OCI-LY1 (cell line): ENCODE results near the gene H6PD.

Source experiments
- EZH2 ChIP-seq: fragments of 200-600 bp; sonication (generic), shearing (Covaris generic); IDR thresholded peaks from 2 replicates; pipeline ENCODE4 v1.8.0; 2017; ENCODE audit warnings: borderline replicate concordance, mixed run types, mild to moderate bottlenecking, antibody characterized with exemption, low read length, moderate library complexity, mixed read lengths
- TF ChIP-seq, protein P1 (sequence below): fragments of 200-600 bp; sonication (generic), shearing (Covaris generic); IDR thresholded peaks from 2 replicates; pipeline ENCODE4 v1.5.1; 2017; ENCODE audit warnings: mild to moderate bottlenecking, antibody characterized with exemption, low read length, moderate library complexity, mixed read lengths

GRCh38 chr1:9302745-9303524 is 68.4 kb downstream of the H6PD start:
- TF ChIP-seq, protein P1, sequence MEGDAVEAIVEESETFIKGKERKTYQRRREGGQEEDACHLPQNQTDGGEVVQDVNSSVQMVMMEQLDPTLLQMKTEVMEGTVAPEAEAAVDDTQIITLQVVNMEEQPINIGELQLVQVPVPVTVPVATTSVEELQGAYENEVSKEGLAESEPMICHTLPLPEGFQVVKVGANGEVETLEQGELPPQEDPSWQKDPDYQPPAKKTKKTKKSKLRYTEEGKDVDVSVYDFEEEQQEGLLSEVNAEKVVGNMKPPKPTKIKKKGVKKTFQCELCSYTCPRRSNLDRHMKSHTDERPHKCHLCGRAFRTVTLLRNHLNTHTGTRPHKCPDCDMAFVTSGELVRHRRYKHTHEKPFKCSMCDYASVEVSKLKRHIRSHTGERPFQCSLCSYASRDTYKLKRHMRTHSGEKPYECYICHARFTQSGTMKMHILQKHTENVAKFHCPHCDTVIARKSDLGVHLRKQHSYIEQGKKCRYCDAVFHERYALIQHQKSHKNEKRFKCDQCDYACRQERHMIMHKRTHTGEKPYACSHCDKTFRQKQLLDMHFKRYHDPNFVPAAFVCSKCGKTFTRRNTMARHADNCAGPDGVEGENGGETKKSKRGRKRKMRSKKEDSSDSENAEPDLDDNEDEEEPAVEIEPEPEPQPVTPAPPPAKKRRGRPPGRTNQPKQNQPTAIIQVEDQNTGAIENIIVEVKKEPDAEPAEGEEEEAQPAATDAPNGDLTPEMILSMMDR = no peak
- no peak for TF ChIP-seq EZH2
